ENCODE results near the gene LIM2. TPM values are rescaled to one million over a fixed set of nuclear protein-coding genes. Genes with fewer than 3 reads are reported as not detected.

LIM2 gene
- total and polyA plus RNA-seq, 2 of the 4 experiments (the other 2 are of a cell fraction): not detected

DNA sequence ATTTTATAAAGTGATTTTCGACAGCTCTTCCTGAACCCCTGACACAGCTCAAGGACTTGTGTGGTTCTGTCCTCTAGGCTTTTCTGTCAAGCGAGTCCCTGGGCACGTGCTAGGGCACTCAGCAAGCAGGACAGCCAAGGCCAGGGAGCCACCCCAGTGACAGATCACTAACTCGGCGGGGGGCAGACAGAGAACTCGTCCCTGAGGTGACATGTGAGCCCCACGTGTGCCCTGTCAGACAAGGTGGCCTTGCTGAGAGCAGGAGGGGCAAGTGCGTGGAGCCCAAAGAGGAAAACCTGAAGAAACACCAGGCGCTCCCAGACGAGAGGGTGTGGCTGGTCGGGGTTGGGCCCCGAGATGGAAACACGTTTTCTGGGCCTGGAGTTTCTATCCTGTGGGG is 26.5 kb downstream of the LIM2 start:
- TF ChIP-seq RAD21 (IDR thresholded peaks at IDR 0.05; ENCODE audit: low read length) (no peak), MAFK (IDR thresholded peaks at IDR 0.05; ENCODE audit: low read depth, low read length) (no peak), MXI1 (IDR thresholded peaks at IDR 0.05; ENCODE audit: borderline replicate concordance, low read depth, low read length) (no peak), RCOR1 (IDR thresholded peaks at IDR 0.05; ENCODE audit: insufficient replicate concordance, low read length) (no peak), CHD1 (IDR thresholded peaks at IDR 0.05; ENCODE audit: low read depth, low read length) (no peak), BHLHE40 (IDR thresholded peaks at IDR 0.05; ENCODE audit: low read depth, low read length) (no peak), SMC3 (IDR thresholded peaks at IDR 0.05; ENCODE audit: low read depth, low read length) (no peak), POLR2A (IDR thresholded peaks at IDR 0.05; ENCODE audit: low read depth, low read length) (no peak), FOS (IDR thresholded peaks at IDR 0.05; ENCODE audit: low read depth, low read length) (no peak), RFX5 (IDR thresholded peaks at IDR 0.05; ENCODE audit: low read depth, low read length) (no peak), MAZ (IDR thresholded peaks at IDR 0.05; ENCODE audit: borderline replicate concordance, low read depth, low read length) (no peak), CEBPB (IDR thresholded peaks at IDR 0.05; ENCODE audit: low read depth, low read length) (no peak), NFE2L2 (IDR thresholded peaks at IDR 0.05; ENCODE audit: low read depth, low read length) (no peak)
- TF ChIP-seq, protein P1, sequence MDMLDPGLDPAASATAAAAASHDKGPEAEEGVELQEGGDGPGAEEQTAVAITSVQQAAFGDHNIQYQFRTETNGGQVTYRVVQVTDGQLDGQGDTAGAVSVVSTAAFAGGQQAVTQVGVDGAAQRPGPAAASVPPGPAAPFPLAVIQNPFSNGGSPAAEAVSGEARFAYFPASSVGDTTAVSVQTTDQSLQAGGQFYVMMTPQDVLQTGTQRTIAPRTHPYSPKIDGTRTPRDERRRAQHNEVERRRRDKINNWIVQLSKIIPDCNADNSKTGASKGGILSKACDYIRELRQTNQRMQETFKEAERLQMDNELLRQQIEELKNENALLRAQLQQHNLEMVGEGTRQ (IDR thresholded peaks at IDR 0.05; ENCODE audit: low read depth, low read length): no peak
- TF ChIP-seq, protein P2, sequence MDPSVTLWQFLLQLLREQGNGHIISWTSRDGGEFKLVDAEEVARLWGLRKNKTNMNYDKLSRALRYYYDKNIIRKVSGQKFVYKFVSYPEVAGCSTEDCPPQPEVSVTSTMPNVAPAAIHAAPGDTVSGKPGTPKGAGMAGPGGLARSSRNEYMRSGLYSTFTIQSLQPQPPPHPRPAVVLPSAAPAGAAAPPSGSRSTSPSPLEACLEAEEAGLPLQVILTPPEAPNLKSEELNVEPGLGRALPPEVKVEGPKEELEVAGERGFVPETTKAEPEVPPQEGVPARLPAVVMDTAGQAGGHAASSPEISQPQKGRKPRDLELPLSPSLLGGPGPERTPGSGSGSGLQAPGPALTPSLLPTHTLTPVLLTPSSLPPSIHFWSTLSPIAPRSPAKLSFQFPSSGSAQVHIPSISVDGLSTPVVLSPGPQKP (IDR thresholded peaks at IDR 0.05; ENCODE audit: borderline replicate concordance, low read depth, low read length): no peak
- no peak for DNase-seq
- Histone ChIP-seq H3K36me3 (ENCODE audit: control insufficient read depth, insufficient read depth, low read length) (no peaks in the 10 kb centered on the region), H2BK120ac (ENCODE audit: low read depth, low read length) (no peak overlapping the region), H3K4me2 (ENCODE audit: low read depth, low read length) (no peak overlapping the region), H3K14ac (replicated peaks; ENCODE audit: low read depth, low read length) (no peak overlapping the region), H3K56ac (ENCODE audit: extremely low read depth, insufficient read depth, low read length) (no peak overlapping the region), H2BK15ac (ENCODE audit: low read depth, low read length) (no peak overlapping the region), H3K4me3 (ENCODE audit: insufficient read depth, low read depth, low read length) (no peak overlapping the region), H3K4ac (ENCODE audit: low read depth, low read length) (no peak overlapping the region), H3K27me3 (ENCODE audit: control insufficient read depth, insufficient read depth, low read length) (no peaks in the 10 kb centered on the region), H2AFZ (replicated peaks; ENCODE audit: low read length, poor library complexity) (no peak overlapping the region), H3K18ac (ENCODE audit: low read depth, low read length) (no peak overlapping the region), H3K4me1 (ENCODE audit: control insufficient read depth, insufficient read depth, low read length) (peaks cover 18% of the 10 kb centered on the region), H2BK20ac (ENCODE audit: low read depth, low read length) (no peak overlapping the region), H3K9me1 (ENCODE audit: insufficient read depth, low read length) (peaks cover 9% of the 10 kb centered on the region), H3K27ac (ENCODE audit: insufficient read depth, low read length) (no peak overlapping the region), H2AK9ac (replicated peaks; ENCODE audit: low read depth, low read length, poor library complexity) (peak overlapping the region; percentile 48), H4K91ac (ENCODE audit: insufficient read depth, low read depth, low read length) (no peak overlapping the region), H2AK5ac (ENCODE audit: low read depth, low read length) (no peak overlapping the region), H4K5ac (ENCODE audit: low read depth, low read length) (no peak overlapping the region), H3K9ac (ENCODE audit: low read depth, low read length) (no peak overlapping the region), H3K79me1 (ENCODE audit: low read depth in 1 of 2, low read length in 2 of 2) (peaks cover 15 to 36% of the 10 kb centered on the region in 2 experiments), H4K20me1 (ENCODE audit: insufficient read depth, low read length) (peaks cover 3% of the 10 kb centered on the region), H4K8ac (ENCODE audit: low read depth in 2 of 2, low read length in 2 of 2) (no peak overlapping the region), H3K9me3 (ENCODE audit: control insufficient read depth, insufficient read depth, low read length) (no peaks in the 10 kb centered on the region), H2BK5ac (ENCODE audit: low read depth, low read length, poor library complexity, severe bottlenecking) (no peak overlapping the region), H3K23ac (ENCODE audit: low read depth, low read length) (no peak overlapping the region)
- no TSS peak for BruUV-seq (replicated peaks)
- ChIA-PET CTCF (no interaction called here), POLR2A (ENCODE audit: unreplicated experiment) (interaction anchor here (0.6 kb wide), 1 partner anchor 340 kb away, joined by 3 read pairs; no protein-coding TSS in a partner anchor)
- in situ Hi-C loops (cut with MboI; ENCODE audit: low sequenced_read_pairs) (no loop called here), dilution Hi-C loops (cut with HindIII; ENCODE audit: low sequenced_read_pairs, unreplicated experiment) (no loop called here), intact Hi-C loops (cut with micrococcal nuclease) (no loop called here)
- ATAC-seq (ENCODE audit: low read depth): no peak
- WGBS, 2 experiments (ENCODE audit: extremely low coverage in 2 of 2, insufficient read length in 1 of 2): 85% methylated on average over 7 of the region's 13 CpGs; no CpG with 5 or more reads in 1 of the 2 experiments

Measured in IMR-90 (cell line).